ENCODE measurements around the gene WDR38. TPM values are rescaled to one million over a fixed set of nuclear protein-coding genes. Genes with fewer than 3 reads are reported as not detected.

WDR38 gene
- total and polyA plus RNA-seq, 4 donors = not detected

DNA sequence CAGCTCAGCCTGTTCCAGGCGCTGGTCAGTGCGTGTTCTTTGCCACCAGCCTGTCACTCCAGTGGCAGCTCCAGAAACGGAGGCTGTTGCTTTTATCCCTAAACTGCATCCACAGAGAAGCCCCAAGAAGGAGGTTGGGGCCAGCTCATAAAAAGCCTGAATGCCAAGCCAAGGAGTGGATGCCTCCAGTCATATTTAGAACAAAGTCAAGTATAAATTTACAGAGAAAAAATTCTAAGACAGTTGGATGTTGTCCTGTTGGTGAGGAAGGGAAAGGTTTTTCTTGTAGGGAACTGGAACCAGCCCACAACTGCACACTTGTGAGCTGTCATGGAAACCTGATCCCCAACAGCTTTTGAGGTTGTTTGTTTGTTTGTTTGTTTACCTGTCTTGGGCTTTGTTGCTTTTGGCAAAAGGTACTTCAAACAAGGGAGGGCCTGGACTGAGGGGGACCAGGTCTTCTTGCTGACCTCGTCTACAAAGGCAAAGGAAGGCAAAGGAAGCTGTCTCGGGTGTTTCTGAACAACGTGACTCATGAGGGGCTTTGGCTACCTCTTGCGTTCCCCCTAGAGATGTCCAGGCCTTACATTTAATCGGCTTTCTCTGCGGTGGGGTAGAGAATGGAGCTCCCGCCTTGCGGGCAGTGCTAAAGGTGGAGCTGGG, 39.6 kb upstream of the WDR38 start:
- H3K9ac ChIP-seq (ENCODE audit: low read depth in 1 of 2, low read length in 2 of 2) = no peak overlapping the region
- no peak for DNase-seq (ENCODE audit: low spot score)

More for the DNA sequence above, 39.6 kb upstream of the WDR38 start:
- WGBS = 87% methylated on average over 11 of the region's 11 CpGs
- H3K36me3 ChIP-seq (ENCODE audit: control insufficient read depth in 4 of 4, insufficient read depth in 3 of 4, low read depth in 1 of 4, low read length in 3 of 4) = no peaks in the 10 kb centered on the region
- no peaks in the 10 kb centered on the region for H3K27me3 ChIP-seq (ENCODE audit: control insufficient read depth in 4 of 4, insufficient read depth in 4 of 4, low read length in 3 of 4)
- H3K9me3 ChIP-seq (ENCODE audit: control insufficient read depth in 4 of 4, low read length in 3 of 4) = no peaks in the 10 kb centered on the region
- H3K4me3 ChIP-seq (ENCODE audit: low read depth in 1 of 3, low read length in 3 of 3) = no peak overlapping the region
- peaks cover 0 to 3% (median 0%) of the 10 kb centered on the region in 4 donors for H3K4me1 ChIP-seq (ENCODE audit: control insufficient read depth in 4 of 4, insufficient read depth in 4 of 4, low read length in 3 of 4)
- TF ChIP-seq GABPA (IDR thresholded peaks at IDR 0.05 in 1 of 2, conservative IDR thresholded peaks at IDR 0.05 in 1 of 2) = no peak
- TF ChIP-seq, protein P1, sequence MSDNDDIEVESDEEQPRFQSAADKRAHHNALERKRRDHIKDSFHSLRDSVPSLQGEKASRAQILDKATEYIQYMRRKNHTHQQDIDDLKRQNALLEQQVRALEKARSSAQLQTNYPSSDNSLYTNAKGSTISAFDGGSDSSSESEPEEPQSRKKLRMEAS (IDR thresholded peaks at IDR 0.05) = no peak
- TF ChIP-seq, protein P2, sequence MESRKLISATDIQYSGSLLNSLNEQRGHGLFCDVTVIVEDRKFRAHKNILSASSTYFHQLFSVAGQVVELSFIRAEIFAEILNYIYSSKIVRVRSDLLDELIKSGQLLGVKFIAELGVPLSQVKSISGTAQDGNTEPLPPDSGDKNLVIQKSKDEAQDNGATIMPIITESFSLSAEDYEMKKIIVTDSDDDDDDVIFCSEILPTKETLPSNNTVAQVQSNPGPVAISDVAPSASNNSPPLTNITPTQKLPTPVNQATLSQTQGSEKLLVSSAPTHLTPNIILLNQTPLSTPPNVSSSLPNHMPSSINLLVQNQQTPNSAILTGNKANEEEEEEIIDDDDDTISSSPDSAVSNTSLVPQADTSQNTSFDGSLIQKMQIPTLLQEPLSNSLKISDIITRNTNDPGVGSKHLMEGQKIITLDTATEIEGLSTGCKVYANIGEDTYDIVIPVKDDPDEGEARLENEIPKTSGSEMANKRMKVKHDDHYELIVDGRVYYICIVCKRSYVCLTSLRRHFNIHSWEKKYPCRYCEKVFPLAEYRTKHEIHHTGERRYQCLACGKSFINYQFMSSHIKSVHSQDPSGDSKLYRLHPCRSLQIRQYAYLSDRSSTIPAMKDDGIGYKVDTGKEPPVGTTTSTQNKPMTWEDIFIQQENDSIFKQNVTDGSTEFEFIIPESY (IDR thresholded peaks at IDR 0.05) = no peak
- TF ChIP-seq, protein P3, sequence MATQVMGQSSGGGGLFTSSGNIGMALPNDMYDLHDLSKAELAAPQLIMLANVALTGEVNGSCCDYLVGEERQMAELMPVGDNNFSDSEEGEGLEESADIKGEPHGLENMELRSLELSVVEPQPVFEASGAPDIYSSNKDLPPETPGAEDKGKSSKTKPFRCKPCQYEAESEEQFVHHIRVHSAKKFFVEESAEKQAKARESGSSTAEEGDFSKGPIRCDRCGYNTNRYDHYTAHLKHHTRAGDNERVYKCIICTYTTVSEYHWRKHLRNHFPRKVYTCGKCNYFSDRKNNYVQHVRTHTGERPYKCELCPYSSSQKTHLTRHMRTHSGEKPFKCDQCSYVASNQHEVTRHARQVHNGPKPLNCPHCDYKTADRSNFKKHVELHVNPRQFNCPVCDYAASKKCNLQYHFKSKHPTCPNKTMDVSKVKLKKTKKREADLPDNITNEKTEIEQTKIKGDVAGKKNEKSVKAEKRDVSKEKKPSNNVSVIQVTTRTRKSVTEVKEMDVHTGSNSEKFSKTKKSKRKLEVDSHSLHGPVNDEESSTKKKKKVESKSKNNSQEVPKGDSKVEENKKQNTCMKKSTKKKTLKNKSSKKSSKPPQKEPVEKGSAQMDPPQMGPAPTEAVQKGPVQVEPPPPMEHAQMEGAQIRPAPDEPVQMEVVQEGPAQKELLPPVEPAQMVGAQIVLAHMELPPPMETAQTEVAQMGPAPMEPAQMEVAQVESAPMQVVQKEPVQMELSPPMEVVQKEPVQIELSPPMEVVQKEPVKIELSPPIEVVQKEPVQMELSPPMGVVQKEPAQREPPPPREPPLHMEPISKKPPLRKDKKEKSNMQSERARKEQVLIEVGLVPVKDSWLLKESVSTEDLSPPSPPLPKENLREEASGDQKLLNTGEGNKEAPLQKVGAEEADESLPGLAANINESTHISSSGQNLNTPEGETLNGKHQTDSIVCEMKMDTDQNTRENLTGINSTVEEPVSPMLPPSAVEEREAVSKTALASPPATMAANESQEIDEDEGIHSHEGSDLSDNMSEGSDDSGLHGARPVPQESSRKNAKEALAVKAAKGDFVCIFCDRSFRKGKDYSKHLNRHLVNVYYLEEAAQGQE (IDR thresholded peaks at IDR 0.05) = no peak
- TF ChIP-seq, protein P4, sequence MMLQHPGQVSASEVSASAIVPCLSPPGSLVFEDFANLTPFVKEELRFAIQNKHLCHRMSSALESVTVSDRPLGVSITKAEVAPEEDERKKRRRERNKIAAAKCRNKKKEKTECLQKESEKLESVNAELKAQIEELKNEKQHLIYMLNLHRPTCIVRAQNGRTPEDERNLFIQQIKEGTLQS (IDR thresholded peaks at IDR 0.05) = no peak
- TF ChIP-seq RAD21 (IDR thresholded peaks at IDR 0.05) = no peak
- no peak for TF ChIP-seq JUND (IDR thresholded peaks at IDR 0.05)
- no peak for TF ChIP-seq TAF1 (conservative IDR thresholded peaks at IDR 0.05)
- TF ChIP-seq YY1 (IDR thresholded peaks at IDR 0.05) = no peak
- no peak for TF ChIP-seq SP1 (IDR thresholded peaks at IDR 0.05)
- TF ChIP-seq HNF4A (conservative IDR thresholded peaks at IDR 0.05) = no peak
- no peak for TF ChIP-seq HNF4G (IDR thresholded peaks at IDR 0.05)
- TF ChIP-seq NR2F2 (IDR thresholded peaks at IDR 0.05) = no peak
- no peak for TF ChIP-seq RXRA (IDR thresholded peaks at IDR 0.05)
- no peak for TF ChIP-seq FOXA2 (IDR thresholded peaks at IDR 0.05)
- TF ChIP-seq, protein P5, sequence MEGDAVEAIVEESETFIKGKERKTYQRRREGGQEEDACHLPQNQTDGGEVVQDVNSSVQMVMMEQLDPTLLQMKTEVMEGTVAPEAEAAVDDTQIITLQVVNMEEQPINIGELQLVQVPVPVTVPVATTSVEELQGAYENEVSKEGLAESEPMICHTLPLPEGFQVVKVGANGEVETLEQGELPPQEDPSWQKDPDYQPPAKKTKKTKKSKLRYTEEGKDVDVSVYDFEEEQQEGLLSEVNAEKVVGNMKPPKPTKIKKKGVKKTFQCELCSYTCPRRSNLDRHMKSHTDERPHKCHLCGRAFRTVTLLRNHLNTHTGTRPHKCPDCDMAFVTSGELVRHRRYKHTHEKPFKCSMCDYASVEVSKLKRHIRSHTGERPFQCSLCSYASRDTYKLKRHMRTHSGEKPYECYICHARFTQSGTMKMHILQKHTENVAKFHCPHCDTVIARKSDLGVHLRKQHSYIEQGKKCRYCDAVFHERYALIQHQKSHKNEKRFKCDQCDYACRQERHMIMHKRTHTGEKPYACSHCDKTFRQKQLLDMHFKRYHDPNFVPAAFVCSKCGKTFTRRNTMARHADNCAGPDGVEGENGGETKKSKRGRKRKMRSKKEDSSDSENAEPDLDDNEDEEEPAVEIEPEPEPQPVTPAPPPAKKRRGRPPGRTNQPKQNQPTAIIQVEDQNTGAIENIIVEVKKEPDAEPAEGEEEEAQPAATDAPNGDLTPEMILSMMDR (IDR thresholded peaks at IDR 0.05; ENCODE audit: low read depth, low read length, missing input control) = no peak
- no peak for TF ChIP-seq EGR1 (IDR thresholded peaks at IDR 0.05; ENCODE audit: low read depth in 2 of 2)
- H3K27ac ChIP-seq (ENCODE audit: low read depth in 1 of 2, low read length in 2 of 2) = no peak overlapping the region

Data from liver (tissue), 9 donors.